ENCODE data around the gene ZDHHC8.

DNA sequence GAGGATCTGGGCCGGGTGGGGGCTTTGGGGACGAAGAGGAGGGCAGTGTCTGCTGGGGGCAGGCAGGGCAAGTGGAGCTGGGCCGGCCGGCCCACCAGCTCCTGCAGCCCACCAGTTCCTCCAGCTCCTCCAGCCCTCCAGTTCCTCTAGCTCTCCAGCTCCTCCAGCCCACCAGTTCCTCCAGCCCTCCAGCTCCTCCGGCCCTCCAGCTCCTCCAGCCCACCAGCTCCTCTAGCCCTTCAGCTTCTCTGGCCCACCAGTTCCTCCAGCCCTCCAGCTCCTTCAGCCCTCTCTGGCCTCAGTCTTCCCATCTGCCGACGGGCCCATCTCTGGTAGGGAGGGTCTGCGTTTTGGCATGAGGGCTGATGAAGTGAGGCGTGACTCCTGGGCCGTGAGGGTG lies 28.4 kb downstream of the ZDHHC8 start:
- TF ChIP-seq POLR2A (IDR thresholded peaks at IDR 0.05; ENCODE audit: low read length) = no peak
- TF ChIP-seq GATA1 (IDR thresholded peaks at IDR 0.05; ENCODE audit: low read depth, low read length) = no peak
